ENCODE results near the gene ARSK.
A peak's percentile ranks its signal among the peaks of the same experiment; 100 is the strongest.
"Not testable (repeated sequence)": the region's sequence is repeated elsewhere in the genome, so short reads cannot be mapped to it uniquely, and the experiment has no call there.

ARSK gene

GRCh38 chr5:95638632-95639031, 83.7 kb downstream of the ARSK start:
- Histone ChIP-seq H3K27me3 (replicated peaks) (no peaks in the 10 kb centered on the region), H3K36me3 (replicated peaks) (no peaks in the 10 kb centered on the region), H3K27ac (no peak overlapping the region), H3K4me3 (ENCODE audit: low read depth, low read length) (no peak overlapping the region)
- in situ Hi-C loops (cut with HindIII; ENCODE audit: low pct_ligation_motif_present, low sequenced_read_pairs) = no loop called here
- TF ChIP-seq, protein P1, sequence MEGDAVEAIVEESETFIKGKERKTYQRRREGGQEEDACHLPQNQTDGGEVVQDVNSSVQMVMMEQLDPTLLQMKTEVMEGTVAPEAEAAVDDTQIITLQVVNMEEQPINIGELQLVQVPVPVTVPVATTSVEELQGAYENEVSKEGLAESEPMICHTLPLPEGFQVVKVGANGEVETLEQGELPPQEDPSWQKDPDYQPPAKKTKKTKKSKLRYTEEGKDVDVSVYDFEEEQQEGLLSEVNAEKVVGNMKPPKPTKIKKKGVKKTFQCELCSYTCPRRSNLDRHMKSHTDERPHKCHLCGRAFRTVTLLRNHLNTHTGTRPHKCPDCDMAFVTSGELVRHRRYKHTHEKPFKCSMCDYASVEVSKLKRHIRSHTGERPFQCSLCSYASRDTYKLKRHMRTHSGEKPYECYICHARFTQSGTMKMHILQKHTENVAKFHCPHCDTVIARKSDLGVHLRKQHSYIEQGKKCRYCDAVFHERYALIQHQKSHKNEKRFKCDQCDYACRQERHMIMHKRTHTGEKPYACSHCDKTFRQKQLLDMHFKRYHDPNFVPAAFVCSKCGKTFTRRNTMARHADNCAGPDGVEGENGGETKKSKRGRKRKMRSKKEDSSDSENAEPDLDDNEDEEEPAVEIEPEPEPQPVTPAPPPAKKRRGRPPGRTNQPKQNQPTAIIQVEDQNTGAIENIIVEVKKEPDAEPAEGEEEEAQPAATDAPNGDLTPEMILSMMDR (IDR thresholded peaks at IDR 0.05; ENCODE audit: low read depth, low read length, missing control alignments) = no peak
- DNase-seq = no peak

DNA sequence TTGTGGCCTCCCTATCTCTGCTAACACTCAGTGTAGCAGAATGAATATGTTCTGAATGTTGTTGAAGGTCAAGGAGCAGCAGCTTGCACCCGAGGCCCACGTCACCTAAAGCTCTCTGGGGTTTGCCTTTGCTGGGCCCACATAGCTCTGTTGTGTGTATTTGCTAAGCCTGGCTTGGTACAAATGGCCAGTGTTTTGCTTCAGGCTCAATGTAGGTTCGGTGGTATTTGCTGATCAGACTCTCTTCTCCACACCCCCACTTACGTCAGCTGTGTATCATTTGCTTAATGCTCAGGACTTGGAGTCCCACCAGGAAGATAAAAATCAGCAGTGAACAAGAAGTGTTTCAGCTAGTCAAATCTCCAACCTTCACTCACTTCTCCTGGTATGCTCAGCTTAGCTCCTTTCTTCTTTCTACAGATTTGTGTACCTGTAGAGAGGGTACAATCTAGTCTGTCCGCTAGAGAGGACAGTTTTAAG, 86.9 kb downstream of the ARSK start:
- Histone ChIP-seq H3K4me3 (ENCODE audit: low read depth, low read length) (no peak overlapping the region), H3K27ac (no peak overlapping the region), H3K27me3 (replicated peaks) (no peaks in the 10 kb centered on the region), H3K36me3 (replicated peaks) (no peaks in the 10 kb centered on the region)
- TF ChIP-seq, protein P1 (IDR thresholded peaks at IDR 0.05; ENCODE audit: low read depth, low read length, missing control alignments) = no peak
- in situ Hi-C loops (cut with HindIII; ENCODE audit: low pct_ligation_motif_present, low sequenced_read_pairs) = no loop called here
- DNase-seq = no peak

DNA sequence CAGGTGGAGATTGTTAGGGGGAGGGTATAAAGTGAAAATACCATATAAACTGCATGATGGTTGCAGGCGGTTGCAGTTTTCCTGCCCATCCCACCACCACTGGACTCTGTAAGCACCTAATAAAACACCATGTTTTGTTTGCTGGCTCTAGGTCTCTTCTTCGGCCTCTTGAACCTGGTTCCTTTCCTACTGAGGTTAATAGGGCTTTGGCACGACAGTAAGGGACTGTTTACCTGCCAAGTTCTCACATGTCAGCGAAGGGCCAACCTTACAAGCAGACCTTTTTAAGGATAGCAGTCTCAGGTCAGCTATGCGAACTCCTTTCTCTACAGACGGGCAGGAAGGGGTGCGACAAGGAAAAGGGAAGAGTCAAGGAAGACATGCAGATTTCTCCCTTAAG, 88.3 kb downstream of the ARSK start:
- in situ Hi-C loops (cut with HindIII; ENCODE audit: low pct_ligation_motif_present, low sequenced_read_pairs) = no loop called here
- no peaks in the 10 kb centered on the region for H3K36me3 ChIP-seq (replicated peaks)
- no peak for DNase-seq
- H3K27ac ChIP-seq = no peak overlapping the region
- H3K4me3 ChIP-seq (ENCODE audit: low read depth, low read length) = no peak overlapping the region
- TF ChIP-seq, protein P1 (IDR thresholded peaks at IDR 0.05; ENCODE audit: low read depth, low read length, missing control alignments) = no peak
- H3K27me3 ChIP-seq (replicated peaks) = no peaks in the 10 kb centered on the region

DNA sequence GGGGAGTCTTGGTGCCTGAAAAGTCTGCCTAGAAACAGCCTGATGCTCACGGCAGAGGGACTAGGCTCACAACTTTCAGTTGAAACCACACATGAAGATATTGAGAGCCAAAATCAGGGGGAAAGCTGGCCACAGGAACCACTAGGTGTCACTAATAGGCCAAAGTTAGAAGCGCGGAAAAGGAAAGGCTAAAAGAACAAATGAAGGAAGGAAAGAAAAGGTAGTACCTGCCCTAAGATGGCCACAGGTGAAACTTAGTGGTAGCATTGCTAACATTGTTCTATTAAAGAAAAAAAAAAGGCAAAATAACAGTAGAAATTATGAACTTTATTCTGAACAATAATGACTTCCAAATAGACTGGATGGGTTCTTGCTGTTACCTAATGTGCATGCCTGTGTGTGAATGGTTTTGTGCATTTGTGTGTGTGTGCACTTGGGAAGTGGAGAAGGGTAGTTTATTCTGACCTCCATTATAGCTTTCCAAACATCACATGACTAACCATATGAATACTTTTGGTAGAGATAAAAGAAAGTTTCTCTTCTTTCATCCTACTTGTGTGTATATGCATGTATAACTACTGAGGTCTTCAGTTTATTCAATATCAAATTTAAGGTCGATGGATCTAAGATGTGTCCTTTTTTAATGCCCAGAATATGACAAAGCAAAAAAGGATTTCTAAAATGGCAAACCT, 89.6 kb downstream of the ARSK start:
- Histone ChIP-seq H3K27me3 (replicated peaks) (no peaks in the 10 kb centered on the region), H3K36me3 (replicated peaks) (no peaks in the 10 kb centered on the region), H3K4me3 (ENCODE audit: low read depth, low read length) (no peak overlapping the region), H3K27ac (no peak overlapping the region)
- in situ Hi-C loops (cut with HindIII; ENCODE audit: low pct_ligation_motif_present, low sequenced_read_pairs) = no loop called here
- DNase-seq = peak; percentile 60
- TF ChIP-seq, protein P1 (IDR thresholded peaks at IDR 0.05; ENCODE audit: low read depth, low read length, missing control alignments) = peak; percentile 83

- in situ Hi-C loops (cut with HindIII; ENCODE audit: low pct_ligation_motif_present, low sequenced_read_pairs); DNase-seq; H3K27ac ChIP-seq; H3K36me3 ChIP-seq (replicated peaks); H3K27me3 ChIP-seq (replicated peaks): not testable (repeated sequence)
- peak overlapping the region; percentile 59 for H3K4me3 ChIP-seq (ENCODE audit: low read depth, low read length)
Observed at GRCh38 chr5:95646226-95646568, 91.3 kb downstream of the ARSK start.

DNA sequence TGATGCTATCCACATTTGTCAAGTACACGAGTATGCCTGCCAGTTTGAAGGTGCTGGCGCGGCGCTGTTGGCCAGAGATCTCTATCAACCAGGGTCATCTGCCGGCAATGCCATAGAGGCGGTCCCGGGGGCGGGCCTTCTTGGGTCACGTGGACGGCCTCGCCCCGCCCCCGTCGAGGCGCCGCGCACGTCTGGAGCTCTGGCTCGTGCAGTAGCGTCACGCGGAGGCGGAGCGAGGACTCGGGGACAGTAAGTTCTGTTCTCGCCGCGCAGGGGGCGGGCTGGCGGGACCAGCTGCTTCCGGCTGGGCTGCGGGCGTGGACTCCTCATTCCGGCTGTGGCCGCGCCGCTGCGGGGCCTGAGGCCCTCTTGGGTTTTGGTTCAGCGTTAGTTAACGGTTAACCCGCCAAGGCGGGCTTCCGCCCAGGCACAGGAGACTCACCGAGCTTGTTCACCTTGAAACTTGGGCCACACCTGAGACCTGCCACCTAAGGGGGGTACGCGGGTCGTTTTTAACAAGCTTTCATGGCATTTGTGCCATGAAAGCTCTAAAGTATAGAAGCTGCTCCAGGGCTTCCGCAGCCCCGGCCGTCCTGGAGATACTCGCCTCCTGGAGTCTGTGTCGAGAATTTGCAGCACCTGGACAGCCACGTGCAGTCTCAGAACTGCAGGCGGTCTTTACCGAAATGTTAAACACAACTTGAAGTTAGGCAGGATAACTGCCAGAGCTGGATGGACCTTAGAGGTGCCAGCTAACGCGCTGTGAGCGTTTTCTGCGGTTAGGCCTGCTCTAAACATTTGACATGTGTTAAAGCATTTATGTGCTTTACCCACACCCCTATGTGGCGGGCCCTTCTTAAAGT, 91.9 kb downstream of the ARSK start, which contains the start of gene RFESD:
TSS of gene RFESD (plus strand) at position 209 of the 863 bp plus-strand sequence. CDS start 5,495 bp downstream, outside the sequence.
- in situ Hi-C loops (cut with HindIII; ENCODE audit: low pct_ligation_motif_present, low sequenced_read_pairs) = no loop called here
- TF ChIP-seq, protein P1 (IDR thresholded peaks at IDR 0.05; ENCODE audit: low read depth, low read length, missing control alignments) = peak; percentile 41
- Histone ChIP-seq H3K4me3 (ENCODE audit: low read depth, low read length) (peak within 1 kb of the TSS; percentile 59), H3K36me3 (replicated peaks) (no peaks in the 10 kb centered on the region), H3K27me3 (replicated peaks) (no peaks in the 10 kb centered on the region), H3K27ac (peak within 1 kb of the TSS; percentile 71)
- peak; percentile 96 for DNase-seq

Measured in brain microvascular endothelial cell (primary cell).